HG03575 (cell line): ENCODE results near the gene TBXAS1.
A peak's percentile ranks its signal among the peaks of the same experiment; 100 is the strongest.

Experiments used
- ATAC-seq: cut with Tn5 transposase; IDR thresholded peaks from one replicate; pipeline ENCODE4 v1.9.1; 2021; ENCODE audit not compliant: unreplicated experiment, insufficient number of reproducible peaks, low FRiP score; ENCODE audit errors: extremely low read depth

Gene TBXAS1

DNA sequence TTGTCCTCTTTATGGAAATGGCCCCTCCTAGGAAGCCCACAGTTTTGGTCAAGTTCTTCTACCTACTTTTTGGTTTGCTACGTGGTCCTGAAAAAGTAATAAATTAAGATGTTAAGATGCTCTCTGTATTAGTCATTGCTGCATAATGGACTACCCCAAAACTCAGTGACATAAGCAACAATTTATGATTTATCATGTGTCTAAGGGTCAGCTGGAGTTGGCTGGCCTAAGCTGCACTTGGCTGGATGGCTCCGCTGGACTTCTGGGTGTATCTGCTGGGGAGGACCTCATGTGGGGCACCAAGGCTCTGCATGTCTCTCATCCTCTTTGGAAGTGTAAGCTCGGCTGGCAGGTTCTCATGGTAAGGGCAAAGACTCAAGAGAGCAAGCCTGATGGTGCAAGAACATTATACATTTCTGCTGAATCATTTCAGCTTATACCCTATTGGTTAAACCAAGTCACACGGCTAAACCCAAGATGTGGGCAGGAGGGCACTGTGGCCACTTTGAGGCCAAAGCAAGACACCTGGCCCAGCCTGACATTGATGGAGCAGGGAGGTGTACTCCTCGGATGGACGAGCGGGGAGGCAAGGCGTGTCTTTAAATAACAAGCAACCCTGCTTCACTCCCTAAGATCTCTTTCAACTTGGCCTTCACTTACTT lies 47.7 kb downstream of the TBXAS1 start:
- ATAC-seq: no peak

DNA sequence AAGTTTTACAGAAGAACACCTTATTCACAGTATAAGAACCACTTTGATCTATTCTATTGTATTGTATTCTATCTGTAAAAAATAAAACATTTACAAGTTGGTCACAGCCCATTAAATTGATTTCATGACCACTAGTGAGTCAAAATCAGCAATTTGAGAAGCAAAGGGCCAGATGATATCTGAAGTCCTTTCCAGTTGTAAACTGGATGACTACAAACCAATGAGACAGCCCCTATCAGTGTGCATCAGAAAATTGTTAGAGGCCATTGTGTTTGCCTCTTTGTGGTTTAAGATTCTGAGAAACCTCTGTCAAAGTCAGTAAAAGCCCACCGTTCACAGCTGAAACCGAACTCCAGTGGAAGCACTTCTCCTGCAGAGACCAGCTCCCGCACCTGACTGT lies 54.8 kb downstream of the TBXAS1 start:
- ATAC-seq: no peak

DNA sequence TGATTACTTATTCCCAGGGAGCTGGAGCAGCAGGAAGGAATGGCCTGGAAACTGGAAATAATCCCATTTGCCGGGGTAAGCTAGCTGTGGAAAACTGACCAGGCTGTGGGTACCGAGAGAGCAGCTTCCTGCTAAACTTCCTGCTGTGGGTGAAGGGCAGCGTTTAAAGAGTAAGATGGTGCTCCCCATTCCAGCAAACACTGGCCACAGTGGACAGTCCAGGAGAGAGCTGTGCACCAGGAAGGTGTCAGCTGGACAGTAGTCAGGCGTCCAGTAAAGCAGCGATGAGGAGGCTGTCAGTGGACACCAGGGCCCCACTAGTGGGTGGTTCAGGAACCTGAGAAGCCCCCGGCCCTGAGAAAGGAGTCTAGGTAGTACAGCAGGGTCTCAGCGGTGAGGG lies 55.4 kb downstream of the TBXAS1 start:
- ATAC-seq: no peak

DNA sequence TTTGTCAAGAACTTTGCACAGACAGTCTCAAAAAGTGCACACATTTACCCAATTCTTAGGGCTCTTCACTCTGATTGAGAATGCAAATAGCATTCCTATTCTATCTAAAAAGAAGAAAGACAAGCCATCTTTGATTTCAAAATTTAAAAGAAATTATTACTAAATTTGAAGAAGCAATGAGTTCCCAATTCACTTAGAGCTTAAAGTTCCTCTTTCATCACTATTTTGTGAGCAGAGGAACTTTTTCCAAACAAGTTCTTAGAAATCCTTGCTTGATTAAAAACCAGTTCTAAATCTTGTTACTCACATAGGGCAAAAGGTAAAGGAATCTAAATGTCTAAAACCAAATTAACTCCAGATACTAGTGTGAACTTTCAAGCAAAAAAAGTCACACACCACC lies 56.4 kb downstream of the TBXAS1 start:
- ATAC-seq: no peak

DNA sequence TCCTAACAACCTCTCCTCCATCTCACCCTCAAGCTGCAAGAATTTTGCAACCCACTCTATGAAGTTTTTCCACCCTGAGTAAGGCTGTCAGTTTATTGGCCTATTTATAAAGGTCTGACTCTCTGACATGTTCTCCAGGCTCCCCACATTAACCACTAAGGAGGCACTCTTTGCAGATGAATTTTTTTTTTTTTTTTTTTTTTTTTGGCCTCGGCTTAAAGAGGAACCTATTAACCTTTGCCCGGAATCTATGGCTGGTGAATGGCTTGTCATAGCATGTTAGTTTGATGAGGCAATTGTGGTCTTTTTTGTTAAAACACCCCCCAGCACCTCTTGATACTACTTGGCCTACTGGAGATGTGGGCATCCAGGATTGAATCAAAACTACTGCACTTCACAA lies 57.1 kb downstream of the TBXAS1 start:
- ATAC-seq: no peak

DNA sequence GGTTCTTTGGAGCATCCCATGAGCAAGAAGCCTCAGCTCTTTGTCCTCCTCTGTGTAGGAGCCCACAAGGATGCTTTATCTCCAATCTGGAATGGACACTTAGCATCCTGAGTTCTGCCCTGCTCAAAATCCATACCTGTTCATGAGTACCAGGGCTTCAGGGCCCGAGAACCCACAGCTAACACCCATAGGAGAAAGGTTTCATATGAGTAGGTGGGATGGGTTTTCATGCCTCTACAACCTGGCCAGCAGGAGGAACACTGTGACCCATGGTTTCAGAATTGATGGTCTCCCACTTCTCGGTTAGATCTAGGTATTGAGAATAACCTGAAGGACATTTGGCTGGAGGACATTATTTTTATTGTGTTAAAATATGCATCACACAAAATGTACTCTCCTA lies 57.8 kb downstream of the TBXAS1 start:
- no peak for ATAC-seq

DNA sequence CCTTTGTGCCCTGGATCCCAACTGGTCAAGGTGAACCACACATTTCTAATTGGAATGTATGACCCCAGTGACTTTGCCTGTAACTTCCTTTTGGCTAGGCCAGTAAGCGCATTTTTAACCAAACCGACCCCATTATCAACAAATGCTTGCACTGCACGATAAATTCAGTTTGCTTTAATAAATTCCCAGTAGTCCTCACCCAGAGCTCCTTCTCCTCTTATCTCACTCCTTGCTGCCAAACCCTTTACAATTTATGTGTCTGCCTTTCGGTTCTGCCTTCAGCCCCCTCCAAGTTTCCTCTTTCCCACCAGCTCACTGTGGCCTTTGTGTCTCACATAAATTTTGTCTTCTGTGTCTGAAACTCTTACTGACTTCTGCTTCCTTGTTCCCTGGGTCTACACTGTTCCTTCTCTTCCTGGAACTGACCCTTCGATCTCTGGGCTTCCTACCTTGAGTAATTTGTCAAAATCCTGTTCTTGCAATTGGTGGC lies 59.0 kb downstream of the TBXAS1 start:
- ATAC-seq: no peak

DNA sequence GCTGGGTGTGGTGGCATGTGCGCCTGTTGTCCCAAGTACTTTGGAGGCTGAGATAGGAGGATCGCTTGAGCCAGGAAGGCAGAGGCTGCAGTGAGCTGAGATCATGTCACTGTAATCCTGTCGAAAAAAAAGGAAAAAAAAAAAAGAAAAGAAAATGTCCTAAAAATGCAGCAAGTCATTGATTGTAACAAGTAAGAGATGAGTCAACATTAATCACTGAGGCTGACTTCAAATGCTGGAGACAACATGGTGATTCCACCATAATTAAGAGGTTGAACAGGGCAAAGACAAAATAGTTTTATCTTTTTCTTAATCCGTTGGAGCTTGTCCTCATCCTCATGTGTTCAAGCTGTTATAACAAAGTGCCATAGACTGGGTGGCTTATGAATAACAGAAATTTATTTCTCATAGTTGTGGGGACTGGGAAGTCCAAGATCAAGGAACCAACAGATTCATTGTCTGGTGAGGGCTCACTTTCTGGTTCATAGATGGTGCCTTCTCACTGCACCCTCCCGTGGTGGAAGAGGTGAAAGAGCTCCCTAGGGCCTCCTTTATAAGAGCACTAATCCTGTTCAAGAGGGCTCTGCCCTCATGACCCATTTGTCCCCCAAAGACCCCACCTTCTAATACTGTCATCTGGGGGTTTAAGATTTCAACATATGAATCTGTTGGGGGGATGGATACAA lies 60.3 kb downstream of the TBXAS1 start:
- ATAC-seq: no peak

DNA sequence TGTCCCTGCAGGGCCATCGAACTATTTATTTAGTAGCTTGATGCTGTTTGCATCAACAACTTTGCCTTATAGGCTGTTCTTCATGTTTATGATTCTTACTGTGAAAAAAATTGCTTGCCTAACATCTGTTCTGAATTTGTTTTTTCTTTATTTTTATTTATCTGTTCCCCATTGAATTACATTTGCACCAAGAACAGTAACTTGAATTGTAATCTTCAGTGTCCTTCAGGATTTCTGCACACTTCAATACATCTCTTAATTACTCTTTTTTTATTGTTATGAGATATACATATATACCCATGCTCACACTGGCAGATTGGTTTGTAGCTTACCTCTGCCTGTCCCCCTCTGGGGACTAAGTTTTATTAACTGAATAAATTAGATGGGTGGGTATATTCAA lies 64.4 kb downstream of the TBXAS1 start:
- no peak for ATAC-seq

DNA sequence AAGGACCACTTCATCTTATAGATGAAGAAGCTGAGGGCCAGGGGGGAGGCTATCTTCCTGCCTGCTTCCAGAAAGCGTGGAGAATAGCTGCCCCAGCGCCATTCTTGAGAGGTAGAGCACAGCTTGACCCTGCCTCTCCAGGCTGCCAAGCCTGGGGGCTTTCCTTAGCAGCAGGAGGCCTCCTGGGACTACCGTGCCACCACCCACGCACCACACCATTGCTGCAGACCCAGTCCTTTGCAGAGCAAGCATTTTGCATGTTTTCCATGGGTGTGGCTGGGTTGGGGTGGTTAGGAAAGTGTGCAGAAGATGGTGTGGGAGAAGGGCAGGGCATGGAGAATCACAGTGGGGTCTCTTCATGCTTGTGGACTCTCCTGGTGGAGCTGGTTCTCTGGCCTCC lies 64.9 kb downstream of the TBXAS1 start:
- no peak for ATAC-seq

DNA sequence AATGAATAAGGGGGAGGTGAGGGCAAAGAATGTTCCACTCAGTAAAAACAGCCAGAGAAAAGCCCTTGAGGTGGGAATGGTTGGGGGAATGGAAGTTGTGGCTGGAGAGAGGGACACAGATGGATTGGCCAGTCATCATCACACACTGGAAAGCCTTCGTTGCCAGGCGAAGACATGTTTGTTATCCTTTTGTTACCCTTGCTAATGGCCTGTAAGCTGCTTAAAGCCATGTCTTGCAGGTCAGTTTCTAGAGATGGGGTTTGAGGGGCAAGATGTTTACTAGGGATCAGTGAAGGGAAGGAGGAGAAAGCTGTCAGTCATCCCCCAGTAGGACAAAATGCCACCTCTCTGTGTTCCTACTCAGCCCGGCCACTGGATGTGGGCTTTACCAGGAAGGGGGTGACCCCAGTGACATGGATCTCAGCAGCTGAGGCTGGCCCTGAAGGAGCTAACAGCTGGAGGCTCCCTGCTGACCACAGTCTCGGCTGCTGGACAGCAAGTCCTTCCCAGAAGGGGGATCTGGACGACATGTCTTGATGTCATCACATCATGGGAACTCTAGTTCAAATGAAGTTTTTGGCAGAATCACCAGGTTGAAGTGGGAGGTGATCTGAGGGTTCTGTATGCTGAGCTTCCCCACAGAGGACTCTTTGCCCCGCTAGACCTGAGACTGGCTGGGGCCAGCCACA lies 66.2 kb downstream of the TBXAS1 start:
- no peak for ATAC-seq

DNA sequence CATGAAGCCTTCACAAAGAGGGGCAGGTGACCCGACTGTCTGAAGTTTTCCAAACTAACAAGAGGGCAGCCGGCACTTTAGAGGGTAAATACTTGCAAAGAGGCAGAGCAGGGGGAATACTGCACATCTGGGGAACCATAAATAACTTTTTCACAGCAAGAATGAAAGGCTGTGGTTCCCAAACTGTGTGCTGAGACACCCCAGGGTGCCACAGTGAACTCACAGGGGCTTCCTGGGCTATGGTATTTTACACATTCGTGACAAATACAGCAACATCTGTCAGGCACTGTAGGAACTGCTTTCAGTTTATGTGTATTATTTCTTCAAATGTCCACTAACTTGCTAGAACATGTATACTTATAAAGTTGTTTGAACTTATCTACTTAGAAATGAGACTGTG lies 67.2 kb downstream of the TBXAS1 start:
- ATAC-seq: peak; percentile 50

DNA sequence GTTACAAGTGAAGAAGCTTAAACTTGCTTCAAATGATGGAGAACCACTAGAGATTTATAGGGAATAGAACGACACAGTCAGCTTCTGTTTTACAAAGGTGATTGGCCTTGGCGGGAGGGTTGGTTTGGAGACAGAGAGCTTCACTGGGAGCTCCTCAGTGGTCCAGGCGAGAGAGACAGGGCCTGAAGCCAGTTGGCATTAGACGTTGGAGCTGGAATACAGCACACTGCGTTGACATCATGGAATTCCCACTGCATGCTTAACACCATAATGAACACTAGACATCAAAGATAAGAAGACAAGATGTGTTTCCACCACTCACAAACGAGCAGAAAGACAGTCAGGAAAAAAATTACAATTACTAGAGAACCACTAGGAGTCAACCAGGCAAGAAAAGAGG lies 67.8 kb downstream of the TBXAS1 start:
- ATAC-seq: no peak

DNA sequence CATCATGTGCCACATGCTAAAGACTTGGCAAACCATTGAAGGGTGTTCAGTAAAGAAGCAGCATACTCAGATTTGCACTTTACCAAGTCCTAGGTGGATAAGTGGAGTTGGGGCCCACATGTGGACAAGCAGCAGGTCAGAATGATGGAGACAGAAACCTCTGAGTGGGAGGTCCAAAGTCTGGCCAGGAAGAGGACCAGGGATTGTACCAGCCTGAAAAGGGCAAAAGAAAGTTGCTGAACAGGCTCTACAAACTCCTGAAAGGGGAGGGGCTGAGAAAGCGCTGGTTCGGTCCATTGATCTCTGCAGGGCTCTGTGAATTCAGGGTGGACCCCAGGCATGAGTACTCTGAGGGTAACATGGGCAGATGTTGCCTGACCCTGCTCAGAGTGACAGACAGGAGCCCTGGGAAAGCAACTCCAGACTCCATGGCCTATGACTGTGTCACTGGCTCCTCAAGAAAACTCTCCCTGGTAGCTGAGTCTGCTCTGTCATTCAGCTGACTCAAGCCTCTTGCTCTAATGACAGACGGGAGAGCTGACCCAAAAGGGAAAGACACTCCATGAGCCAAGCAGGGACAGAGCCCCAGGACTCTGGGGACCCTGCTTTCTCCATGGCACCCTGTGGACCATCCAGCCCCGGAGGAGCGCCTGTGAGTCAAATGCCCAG lies 68.5 kb downstream of the TBXAS1 start:
- no peak for ATAC-seq

DNA sequence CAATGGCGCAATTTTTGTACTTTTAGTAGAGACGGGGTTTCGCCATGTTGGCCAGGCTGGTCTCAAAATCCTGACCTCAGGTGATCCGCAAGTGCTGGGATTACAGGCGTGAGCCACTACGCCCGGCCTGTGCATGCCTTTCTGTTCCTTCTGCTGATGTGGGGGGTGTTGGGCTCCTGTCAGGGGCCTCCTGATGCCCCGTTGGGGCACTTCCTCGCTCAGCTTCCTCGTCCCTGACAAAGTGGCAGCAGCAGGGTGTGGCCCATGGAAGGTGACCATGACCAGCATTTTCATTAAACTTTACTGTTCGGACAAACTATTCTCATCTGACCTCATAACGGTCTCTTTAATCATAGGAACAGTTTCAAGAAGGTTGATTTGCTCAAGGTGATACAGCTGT lies 69.4 kb downstream of the TBXAS1 start:
- no peak for ATAC-seq

DNA sequence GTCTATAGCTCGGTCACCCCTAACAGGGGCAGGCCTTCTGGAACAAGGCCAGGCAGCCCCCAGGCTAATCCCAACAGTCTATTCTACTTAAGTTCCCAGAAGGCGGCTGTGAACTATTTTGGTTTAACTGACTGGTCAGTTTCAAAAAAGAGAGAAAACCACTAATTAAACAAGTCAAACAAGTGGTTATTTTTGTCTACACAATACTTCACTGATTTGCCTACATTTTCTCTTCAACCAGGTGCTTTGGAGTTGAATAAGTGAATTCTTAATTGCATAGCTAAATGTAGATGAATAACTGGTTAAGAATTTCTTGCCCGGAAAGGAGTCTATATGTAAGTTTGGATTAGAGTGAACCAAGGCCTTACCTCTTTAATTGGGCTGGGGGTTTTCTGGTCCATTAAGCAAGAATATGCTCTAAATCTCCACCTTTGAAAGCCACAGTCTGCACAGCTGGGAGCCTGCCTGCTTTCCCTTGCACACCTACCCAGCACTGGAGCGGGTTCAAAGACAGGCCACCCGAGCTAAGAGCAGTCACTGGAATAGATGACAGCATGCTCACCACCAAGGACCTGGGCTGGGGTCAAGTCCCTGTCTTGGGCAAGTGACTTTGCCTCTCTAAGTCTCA lies 70.4 kb downstream of the TBXAS1 start:
- ATAC-seq: no peak

DNA sequence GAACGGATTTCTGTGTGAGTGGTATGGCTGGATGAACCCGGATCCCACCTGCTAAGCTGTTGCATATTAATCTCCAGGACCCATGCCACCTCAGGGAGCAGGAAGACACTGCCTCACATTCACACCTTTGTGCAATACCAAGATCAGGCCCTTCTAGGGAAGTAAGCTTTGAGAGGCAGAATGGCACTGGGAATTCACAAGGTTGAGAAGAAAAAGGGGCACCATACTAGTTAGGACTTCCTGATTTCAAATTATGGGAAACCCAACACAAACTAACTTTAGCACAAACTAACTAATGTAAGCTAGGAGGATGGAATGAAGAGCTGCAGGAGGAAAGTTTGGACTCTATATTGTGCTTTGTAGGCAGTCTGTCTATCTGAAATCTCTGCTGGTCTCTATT lies 71.3 kb downstream of the TBXAS1 start:
- no peak for ATAC-seq

DNA sequence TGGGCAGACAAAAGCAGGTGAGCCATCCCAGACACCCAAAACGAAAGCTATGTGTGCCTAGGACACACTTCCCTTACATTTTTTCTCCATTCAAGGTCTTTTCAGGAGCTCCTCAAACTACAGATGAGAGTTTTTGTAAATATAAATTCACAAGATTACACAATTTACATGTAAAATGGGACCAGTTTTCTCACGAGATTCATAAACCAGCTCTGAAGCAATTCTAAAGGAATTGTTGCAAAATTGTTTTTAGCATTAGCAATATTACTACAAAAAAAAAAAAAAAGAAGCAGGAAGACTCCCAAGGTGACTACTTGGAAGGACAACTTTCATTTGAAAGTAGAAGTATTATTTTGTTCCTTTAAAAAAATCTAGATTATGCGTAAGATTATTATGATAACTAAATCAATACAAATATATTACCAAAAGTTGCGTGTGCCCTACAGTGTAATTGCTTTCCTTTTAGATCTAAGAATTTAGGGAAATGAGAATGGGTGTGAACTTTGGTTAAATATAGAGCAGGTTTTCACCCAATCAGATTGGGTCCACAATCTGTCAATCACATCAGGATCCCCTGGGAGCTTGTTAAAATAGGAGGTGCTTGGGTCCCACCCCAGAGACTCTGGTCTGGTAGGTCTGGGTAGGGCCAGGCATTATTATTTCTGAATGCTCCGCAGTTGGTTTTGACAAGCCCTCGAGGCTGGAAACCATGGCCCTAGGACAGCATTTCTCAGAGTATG lies 72.2 kb downstream of the TBXAS1 start:
- ATAC-seq: no peak

DNA sequence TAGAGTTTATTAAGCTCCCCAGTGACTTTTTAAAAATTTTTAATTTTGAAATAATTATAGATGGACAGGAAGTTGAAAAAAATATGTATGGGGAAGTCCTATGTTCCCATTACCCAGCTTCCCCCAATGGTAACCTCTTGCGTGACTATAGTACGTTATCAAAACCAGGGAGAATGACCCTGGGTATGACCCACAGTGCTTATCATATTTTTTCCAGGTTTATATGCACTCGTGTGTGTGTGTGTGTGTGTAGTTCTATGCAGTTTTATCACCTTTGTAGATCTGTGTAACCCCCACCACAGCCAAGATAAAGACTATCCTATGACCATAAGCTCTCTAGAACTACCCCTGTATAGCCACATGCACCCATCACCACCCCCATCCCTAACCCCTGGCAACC lies 72.8 kb downstream of the TBXAS1 start:
- no peak for ATAC-seq
